Measurements from ENCODE around the gene PIEZO1. TPM values are rescaled to one million over a fixed set of nuclear protein-coding genes. Genes with fewer than 3 reads are reported as not detected.

The PIEZO1 gene
- total RNA-seq, 4 donors from 2014 or later, result 105 to 248 (median 172) TPM

GRCh38 chr16:88735616-88736015, 49.4 kb downstream of the PIEZO1 start:
- Histone ChIP-seq H3K4me1 (peaks cover 0 to 15% (median 0%) of the 10 kb centered on the region in 3 donors), H3K9me3 (no peaks in the 10 kb centered on the region), H3K27me3 (no peaks in the 10 kb centered on the region), H3K27ac (no peak overlapping the region), H3K4me3 (no peak overlapping the region), H3K36me3 (peaks cover 0 to 98% of the 10 kb centered on the region in 2 donors)
- no peak for ATAC-seq
- no peak for TF ChIP-seq POLR2A (IDR thresholded peaks at IDR 0.05)
- TF ChIP-seq, protein P1, sequence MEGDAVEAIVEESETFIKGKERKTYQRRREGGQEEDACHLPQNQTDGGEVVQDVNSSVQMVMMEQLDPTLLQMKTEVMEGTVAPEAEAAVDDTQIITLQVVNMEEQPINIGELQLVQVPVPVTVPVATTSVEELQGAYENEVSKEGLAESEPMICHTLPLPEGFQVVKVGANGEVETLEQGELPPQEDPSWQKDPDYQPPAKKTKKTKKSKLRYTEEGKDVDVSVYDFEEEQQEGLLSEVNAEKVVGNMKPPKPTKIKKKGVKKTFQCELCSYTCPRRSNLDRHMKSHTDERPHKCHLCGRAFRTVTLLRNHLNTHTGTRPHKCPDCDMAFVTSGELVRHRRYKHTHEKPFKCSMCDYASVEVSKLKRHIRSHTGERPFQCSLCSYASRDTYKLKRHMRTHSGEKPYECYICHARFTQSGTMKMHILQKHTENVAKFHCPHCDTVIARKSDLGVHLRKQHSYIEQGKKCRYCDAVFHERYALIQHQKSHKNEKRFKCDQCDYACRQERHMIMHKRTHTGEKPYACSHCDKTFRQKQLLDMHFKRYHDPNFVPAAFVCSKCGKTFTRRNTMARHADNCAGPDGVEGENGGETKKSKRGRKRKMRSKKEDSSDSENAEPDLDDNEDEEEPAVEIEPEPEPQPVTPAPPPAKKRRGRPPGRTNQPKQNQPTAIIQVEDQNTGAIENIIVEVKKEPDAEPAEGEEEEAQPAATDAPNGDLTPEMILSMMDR (IDR thresholded peaks at IDR 0.05), result no peak
- TF ChIP-seq POLR2AphosphoS5 (IDR thresholded peaks at IDR 0.05), result no peak
- no peak for TF ChIP-seq EP300 (IDR thresholded peaks at IDR 0.05)
- 80% methylated on average over 3 of the region's 10 CpGs; no CpG with 5 or more reads in 1 of the 2 donors for WGBS, 2 donors (ENCODE audit: low coverage in 1 of 2)

- peaks cover 0 to 98% of the 10 kb centered on the region in 2 donors for H3K36me3 ChIP-seq
- ATAC-seq, result no peak
- TF ChIP-seq, protein P1 (IDR thresholded peaks at IDR 0.05), result no peak
- TF ChIP-seq EP300 (IDR thresholded peaks at IDR 0.05) (no peak), POLR2AphosphoS5 (IDR thresholded peaks at IDR 0.05) (no peak)
- peaks cover 0 to 15% (median 0%) of the 10 kb centered on the region in 3 donors for H3K4me1 ChIP-seq
- H3K27ac ChIP-seq, result no peak overlapping the region
- no peaks in the 10 kb centered on the region for H3K9me3 ChIP-seq
- H3K4me3 ChIP-seq, result no peak overlapping the region
- no peaks in the 10 kb centered on the region for H3K27me3 ChIP-seq
- 97 to 100% methylated on average over 1 to 5 of the region's 16 CpGs for WGBS, 2 donors (ENCODE audit: low coverage in 1 of 2)
These were observed 49.9 kb downstream of the PIEZO1 start for GRCh38 chr16:88735121-88735520.

- no peak for ATAC-seq
- peaks cover 0 to 96% of the 10 kb centered on the region in 2 donors for H3K36me3 ChIP-seq
- no peak overlapping the region for H3K4me3 ChIP-seq
- no peaks in the 10 kb centered on the region for H3K9me3 ChIP-seq
- no CpG with 5 or more reads among the region's 23 CpGs for WGBS, 2 donors (ENCODE audit: low coverage in 1 of 2)
- TF ChIP-seq POLR2AphosphoS5 (IDR thresholded peaks at IDR 0.05) (no peak), POLR2A (IDR thresholded peaks at IDR 0.05) (no peak), EP300 (IDR thresholded peaks at IDR 0.05) (no peak)
- TF ChIP-seq, protein P1 (IDR thresholded peaks at IDR 0.05), result no peak
- H3K27me3 ChIP-seq, result no peaks in the 10 kb centered on the region
- H3K4me1 ChIP-seq, result peaks cover 0 to 15% (median 0%) of the 10 kb centered on the region in 3 donors
- no peak overlapping the region for H3K27ac ChIP-seq
These were observed 50.7 kb downstream of the PIEZO1 start for GRCh38 chr16:88734361-88734728.

- Histone ChIP-seq H3K27me3 (no peaks in the 10 kb centered on the region), H3K4me1 (peaks cover 0 to 15% (median 0%) of the 10 kb centered on the region in 3 donors), H3K36me3 (peaks cover 0 to 91% of the 10 kb centered on the region in 2 donors), H3K9me3 (no peaks in the 10 kb centered on the region), H3K27ac (no peak overlapping the region), H3K4me3 (no peak overlapping the region)
- TF ChIP-seq EP300 (IDR thresholded peaks at IDR 0.05), result no peak
- TF ChIP-seq POLR2AphosphoS5 (IDR thresholded peaks at IDR 0.05), result no peak
- no peak for TF ChIP-seq POLR2A (IDR thresholded peaks at IDR 0.05)
- TF ChIP-seq, protein P1 (IDR thresholded peaks at IDR 0.05), result no peak
- WGBS, 2 donors (ENCODE audit: low coverage in 1 of 2), result no CpG with 5 or more reads among the region's 27 CpGs
- no peak for ATAC-seq
These were observed 51.2 kb downstream of the PIEZO1 start for GRCh38 chr16:88733630-88734360.

DNA sequence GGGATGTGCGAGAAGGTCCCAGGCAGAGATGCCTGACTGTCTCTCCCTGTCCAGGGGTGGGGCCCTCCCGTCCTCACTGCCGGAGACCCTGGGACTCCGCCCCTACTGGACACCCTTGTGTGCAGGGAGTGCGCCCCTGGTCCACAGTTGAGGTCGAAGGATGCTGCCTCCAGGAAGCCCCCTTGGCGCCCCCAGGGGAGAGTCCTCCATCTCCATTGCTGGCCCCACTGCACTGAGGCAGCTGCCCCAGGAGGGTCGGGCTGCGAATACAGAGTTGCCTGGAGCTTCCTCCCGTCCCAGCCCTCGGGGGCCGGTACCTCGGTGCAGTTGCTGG, 52.1 kb downstream of the PIEZO1 start:
- WGBS, 2 donors (ENCODE audit: low coverage in 1 of 2), result no CpG with 5 or more reads among the region's 13 CpGs
- H3K4me3 ChIP-seq, result no peak overlapping the region
- peaks cover 0 to 11% (median 0%) of the 10 kb centered on the region in 3 donors for H3K4me1 ChIP-seq
- H3K9me3 ChIP-seq, result no peaks in the 10 kb centered on the region
- no peak for ATAC-seq
- no peak for TF ChIP-seq EP300 (IDR thresholded peaks at IDR 0.05)
- H3K27me3 ChIP-seq, result no peaks in the 10 kb centered on the region
- H3K36me3 ChIP-seq, result peaks cover 0 to 86% of the 10 kb centered on the region in 2 donors
- no peak overlapping the region for H3K27ac ChIP-seq
